GM20000 (cell line): ENCODE results near the gene TTC32.

ENCODE experiments used
- DNase-seq: peaks from one replicate; pipeline ENCODE4 v3.0.0; 2012; ENCODE audit warnings: low spot score
- CTCF ChIP-seq: IDR thresholded peaks from 2 replicates; pipeline ENCODE4 v1.5.1; 2012; ENCODE audit warnings: mild to moderate bottlenecking, control low read depth; ENCODE audit errors: extremely low read depth, missing control alignments

TTC32 gene

GRCh38 chr2:19857100-19857499 lies 44.7 kb downstream of the TTC32 start:
- no peak for DNase-seq
- TF ChIP-seq CTCF: no peak

- DNase-seq: no peak
- no peak for TF ChIP-seq CTCF
Observed at GRCh38 chr2:19855542-19856431, 46.0 kb downstream of the TTC32 start.

- no peak for TF ChIP-seq CTCF
- DNase-seq: no peak
Observed at GRCh38 chr2:19854596-19855541, 46.9 kb downstream of the TTC32 start.

- DNase-seq: no peak
Observed at GRCh38 chr2:19851116-19851695, 50.6 kb downstream of the TTC32 start.

GRCh38 chr2:19850056-19851050 lies 51.4 kb downstream of the TTC32 start:
- DNase-seq: no peak
- no peak for TF ChIP-seq CTCF

More at GRCh38 chr2:19851116-19851695, 50.6 kb downstream of the TTC32 start:
- TF ChIP-seq CTCF: no peak

GRCh38 chr2:19848952-19849351 lies 52.8 kb downstream of the TTC32 start:
- no peak for DNase-seq
- no peak for TF ChIP-seq CTCF
